ENCODE results near the gene AKT1. TPM values are rescaled to one million over a fixed set of nuclear protein-coding genes. Genes with fewer than 3 reads are reported as not detected.

Gene AKT1
- total RNA-seq, 1 donor from 2014 or later, result 155 TPM

DNA sequence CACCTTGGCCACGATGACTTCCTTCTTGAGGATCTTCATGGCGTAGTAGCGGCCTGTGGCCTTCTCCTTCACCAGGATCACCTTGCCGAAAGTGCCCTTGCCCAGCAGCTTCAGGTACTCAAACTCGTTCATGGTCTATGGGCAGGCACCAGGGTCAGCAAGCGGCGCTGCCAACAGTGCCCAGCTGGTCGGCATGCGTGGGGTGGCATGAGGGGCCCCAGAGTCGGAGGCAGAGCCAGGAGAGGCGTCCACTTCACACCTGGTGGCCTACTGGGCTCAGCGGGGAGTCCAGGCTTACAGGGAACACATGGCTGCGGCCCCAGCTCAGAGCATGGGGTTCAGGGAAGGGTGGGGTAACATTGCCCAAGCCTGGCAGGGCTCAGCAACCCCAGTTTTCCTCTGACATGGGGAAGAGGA, 20.5 kb downstream of the AKT1 start:
- no peak overlapping the region for H3K9ac ChIP-seq (ENCODE audit: low read length)
- H3K4me1 ChIP-seq (ENCODE audit: insufficient read depth, low read length), result no peaks in the 10 kb centered on the region
- H3K79me2 ChIP-seq (ENCODE audit: insufficient read depth, low read length), result peaks cover 12% of the 10 kb centered on the region
- no peak overlapping the region for H3K27ac ChIP-seq (ENCODE audit: low read depth, low read length)
- no peak overlapping the region for H2AFZ ChIP-seq (ENCODE audit: low read depth, low read length)
- no peak overlapping the region for H3K27ac Mint-ChIP-seq (ENCODE audit: unreplicated experiment)
- peaks cover 4% of the 10 kb centered on the region for H3K36me3 ChIP-seq (ENCODE audit: insufficient read depth, low read length)
- H3K27me3 Mint-ChIP-seq (ENCODE audit: low read depth, unreplicated experiment), result no peaks in the 10 kb centered on the region
- no peaks in the 10 kb centered on the region for H3K4me1 Mint-ChIP-seq (ENCODE audit: low read depth, unreplicated experiment)
- DNase-seq (ENCODE audit: low read depth) (no peak), FAIRE-seq (no peak)
- peaks cover 50% of the 10 kb centered on the region for H4K20me1 ChIP-seq (ENCODE audit: insufficient read depth, low read length)
- no peak overlapping the region for H3K4me2 ChIP-seq (ENCODE audit: low read length)
- no peak overlapping the region for H3K4me3 Mint-ChIP-seq (ENCODE audit: unreplicated experiment)
- H3K4me3 ChIP-seq (ENCODE audit: insufficient read depth, low read depth, low read length), result no peak overlapping the region
- H3K27me3 ChIP-seq (ENCODE audit: insufficient read depth, low read length), result no peaks in the 10 kb centered on the region
- H3K9me3 Mint-ChIP-seq (ENCODE audit: unreplicated experiment), result no peaks in the 10 kb centered on the region
- no peaks in the 10 kb centered on the region for H3K9me3 ChIP-seq (ENCODE audit: insufficient read depth, low read depth, low read length)
- TF ChIP-seq EZH2 (IDR thresholded peaks at IDR 0.05; ENCODE audit: insufficient read depth, low read length), result no peak
- TF ChIP-seq, protein P1, sequence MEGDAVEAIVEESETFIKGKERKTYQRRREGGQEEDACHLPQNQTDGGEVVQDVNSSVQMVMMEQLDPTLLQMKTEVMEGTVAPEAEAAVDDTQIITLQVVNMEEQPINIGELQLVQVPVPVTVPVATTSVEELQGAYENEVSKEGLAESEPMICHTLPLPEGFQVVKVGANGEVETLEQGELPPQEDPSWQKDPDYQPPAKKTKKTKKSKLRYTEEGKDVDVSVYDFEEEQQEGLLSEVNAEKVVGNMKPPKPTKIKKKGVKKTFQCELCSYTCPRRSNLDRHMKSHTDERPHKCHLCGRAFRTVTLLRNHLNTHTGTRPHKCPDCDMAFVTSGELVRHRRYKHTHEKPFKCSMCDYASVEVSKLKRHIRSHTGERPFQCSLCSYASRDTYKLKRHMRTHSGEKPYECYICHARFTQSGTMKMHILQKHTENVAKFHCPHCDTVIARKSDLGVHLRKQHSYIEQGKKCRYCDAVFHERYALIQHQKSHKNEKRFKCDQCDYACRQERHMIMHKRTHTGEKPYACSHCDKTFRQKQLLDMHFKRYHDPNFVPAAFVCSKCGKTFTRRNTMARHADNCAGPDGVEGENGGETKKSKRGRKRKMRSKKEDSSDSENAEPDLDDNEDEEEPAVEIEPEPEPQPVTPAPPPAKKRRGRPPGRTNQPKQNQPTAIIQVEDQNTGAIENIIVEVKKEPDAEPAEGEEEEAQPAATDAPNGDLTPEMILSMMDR (IDR thresholded peaks at IDR 0.05; ENCODE audit: insufficient read depth, low read depth, low read length), result no peak
- H3K36me3 Mint-ChIP-seq (ENCODE audit: low read depth, unreplicated experiment), result peaks cover 17% of the 10 kb centered on the region

DNA sequence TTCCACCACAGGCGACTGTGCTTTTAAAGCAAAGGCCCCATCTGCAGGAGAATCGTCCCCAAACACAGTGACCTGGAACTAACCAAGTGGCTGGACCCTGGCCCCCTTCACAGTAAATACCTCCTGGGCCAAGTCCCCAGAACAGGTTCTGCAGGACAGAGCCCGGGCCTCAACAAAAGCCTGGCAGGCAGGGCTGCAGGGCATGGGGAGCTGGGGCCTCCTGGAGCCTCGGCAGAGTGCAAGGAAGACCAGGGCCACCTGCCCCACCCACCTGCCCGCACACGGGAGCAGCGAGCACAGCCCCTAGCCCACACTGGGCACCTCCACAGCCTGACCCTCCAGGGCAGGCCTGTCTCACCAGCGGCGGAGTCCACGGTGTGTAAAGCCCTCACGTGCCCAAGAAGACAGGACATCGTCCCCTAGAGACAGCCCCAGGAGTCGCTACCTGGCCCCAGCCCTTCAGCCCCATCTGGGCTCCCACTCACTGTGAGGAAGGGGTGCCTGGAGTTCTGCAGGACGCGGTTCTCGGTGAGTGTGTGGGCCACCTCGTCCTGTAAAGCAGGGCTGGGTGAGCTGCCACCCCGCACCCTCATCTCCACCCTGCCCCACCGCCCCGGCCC, 21.0 kb downstream of the AKT1 start:
- Mint-ChIP-seq H3K27ac (ENCODE audit: unreplicated experiment) (no peak overlapping the region), H3K27me3 (ENCODE audit: low read depth, unreplicated experiment) (no peaks in the 10 kb centered on the region), H3K4me3 (ENCODE audit: unreplicated experiment) (no peak overlapping the region), H3K36me3 (ENCODE audit: low read depth, unreplicated experiment) (peaks cover 21% of the 10 kb centered on the region), H3K9me3 (ENCODE audit: unreplicated experiment) (no peaks in the 10 kb centered on the region), H3K4me1 (ENCODE audit: low read depth, unreplicated experiment) (no peaks in the 10 kb centered on the region)
- TF ChIP-seq EZH2 (IDR thresholded peaks at IDR 0.05; ENCODE audit: insufficient read depth, low read length), result no peak
- TF ChIP-seq, protein P1 (IDR thresholded peaks at IDR 0.05; ENCODE audit: insufficient read depth, low read depth, low read length), result no peak
- FAIRE-seq (no peak), DNase-seq (ENCODE audit: low read depth) (no peak)
- Histone ChIP-seq H3K4me2 (ENCODE audit: low read length) (no peak overlapping the region), H3K27me3 (ENCODE audit: insufficient read depth, low read length) (no peaks in the 10 kb centered on the region), H3K36me3 (ENCODE audit: insufficient read depth, low read length) (peaks cover 4% of the 10 kb centered on the region), H3K9ac (ENCODE audit: low read length) (no peak overlapping the region), H3K4me1 (ENCODE audit: insufficient read depth, low read length) (no peaks in the 10 kb centered on the region), H2AFZ (ENCODE audit: low read depth, low read length) (no peak overlapping the region), H3K27ac (ENCODE audit: low read depth, low read length) (no peak overlapping the region), H3K79me2 (ENCODE audit: insufficient read depth, low read length) (peaks cover 12% of the 10 kb centered on the region), H4K20me1 (ENCODE audit: insufficient read depth, low read length) (peaks cover 49% of the 10 kb centered on the region), H3K9me3 (ENCODE audit: insufficient read depth, low read depth, low read length) (no peaks in the 10 kb centered on the region), H3K4me3 (ENCODE audit: insufficient read depth, low read depth, low read length) (no peak overlapping the region)
